Kidney epithelial cell (primary cell): ENCODE results near the gene HLA-F. TPM values are rescaled to one million over a fixed set of nuclear protein-coding genes. Genes with fewer than 3 reads are reported as not detected.

Experiments
- DNase-seq: peaks from one replicate; pipeline ENCODE4 v3.0.0-alpha.2; 2010; ENCODE audit warnings: low read depth
- H3K27me3 ChIP-seq: 2 replicates; pipeline ENCODE4 v1.6.0; 2011; ENCODE audit warnings: low read length; ENCODE audit not compliant: control insufficient read depth, insufficient read depth
- H3K36me3 ChIP-seq: 2 replicates; pipeline ENCODE4 v1.5.1; 2011; ENCODE audit warnings: low read length; ENCODE audit not compliant: control insufficient read depth, insufficient read depth
- H3K4me3 ChIP-seq: 2 replicates; pipeline ENCODE4 v1.5.1; 2011; ENCODE audit warnings: low read depth, mild to moderate bottlenecking, control low read depth, low read length
- total RNA-seq: library from RNA; depleted of rRNA; stranded (reverse); fragments of >200 nt; gene quantifications from 2 replicates; pipeline ENCODE4 v1.2.3, GENCODE V29; 2015
- TF ChIP-seq, protein P1 (sequence below): IDR thresholded peaks from 2 replicates; pipeline ENCODE4 v1.5.1; 2011; ENCODE audit warnings: mild to moderate bottlenecking, moderate library complexity, low read length, control low read depth, inconsistent platforms; ENCODE audit not compliant: insufficient read depth, poor library complexity, severe bottlenecking

Gene HLA-F
- total RNA-seq, 1 donor from 2014 or later: 9.0 TPM

DNA sequence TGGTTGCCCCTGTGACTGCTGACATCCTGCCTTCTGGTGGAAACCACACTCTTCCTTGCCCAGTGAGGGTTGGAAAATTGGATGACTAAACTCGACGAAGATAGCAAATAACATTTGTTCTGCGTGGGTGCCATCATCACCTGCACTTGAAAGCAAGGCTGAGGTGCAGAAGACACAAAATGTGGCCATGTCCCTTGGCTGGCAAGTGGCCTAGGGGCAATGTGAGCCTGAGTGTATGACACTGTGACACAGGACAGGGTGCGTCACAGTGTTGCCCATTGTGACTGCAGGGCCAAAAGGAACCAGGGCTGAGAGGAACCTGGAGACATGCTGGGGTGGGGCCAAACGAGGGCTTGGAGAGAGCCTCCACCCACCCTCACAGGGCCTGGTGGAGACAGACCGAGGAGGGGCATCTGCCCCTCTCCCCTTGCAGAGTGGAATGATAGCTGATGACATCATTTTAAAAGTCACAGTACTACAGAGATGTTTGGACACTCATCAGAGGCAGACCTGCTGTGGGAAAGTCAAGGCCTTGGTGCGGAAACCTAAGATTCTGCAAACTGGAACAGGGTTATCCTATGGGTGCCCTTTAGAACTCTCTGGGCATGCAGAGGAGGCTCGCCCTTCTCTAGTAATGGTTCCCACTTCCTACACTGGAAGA, 12.8 kb upstream of the HLA-F start:
- Histone ChIP-seq H3K4me3 (no peak overlapping the region), H3K36me3 (no peaks in the 10 kb centered on the region), H3K27me3 (peaks cover 10% of the 10 kb centered on the region)
- DNase-seq: no peak
- TF ChIP-seq, protein P1, sequence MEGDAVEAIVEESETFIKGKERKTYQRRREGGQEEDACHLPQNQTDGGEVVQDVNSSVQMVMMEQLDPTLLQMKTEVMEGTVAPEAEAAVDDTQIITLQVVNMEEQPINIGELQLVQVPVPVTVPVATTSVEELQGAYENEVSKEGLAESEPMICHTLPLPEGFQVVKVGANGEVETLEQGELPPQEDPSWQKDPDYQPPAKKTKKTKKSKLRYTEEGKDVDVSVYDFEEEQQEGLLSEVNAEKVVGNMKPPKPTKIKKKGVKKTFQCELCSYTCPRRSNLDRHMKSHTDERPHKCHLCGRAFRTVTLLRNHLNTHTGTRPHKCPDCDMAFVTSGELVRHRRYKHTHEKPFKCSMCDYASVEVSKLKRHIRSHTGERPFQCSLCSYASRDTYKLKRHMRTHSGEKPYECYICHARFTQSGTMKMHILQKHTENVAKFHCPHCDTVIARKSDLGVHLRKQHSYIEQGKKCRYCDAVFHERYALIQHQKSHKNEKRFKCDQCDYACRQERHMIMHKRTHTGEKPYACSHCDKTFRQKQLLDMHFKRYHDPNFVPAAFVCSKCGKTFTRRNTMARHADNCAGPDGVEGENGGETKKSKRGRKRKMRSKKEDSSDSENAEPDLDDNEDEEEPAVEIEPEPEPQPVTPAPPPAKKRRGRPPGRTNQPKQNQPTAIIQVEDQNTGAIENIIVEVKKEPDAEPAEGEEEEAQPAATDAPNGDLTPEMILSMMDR: no peak

DNA sequence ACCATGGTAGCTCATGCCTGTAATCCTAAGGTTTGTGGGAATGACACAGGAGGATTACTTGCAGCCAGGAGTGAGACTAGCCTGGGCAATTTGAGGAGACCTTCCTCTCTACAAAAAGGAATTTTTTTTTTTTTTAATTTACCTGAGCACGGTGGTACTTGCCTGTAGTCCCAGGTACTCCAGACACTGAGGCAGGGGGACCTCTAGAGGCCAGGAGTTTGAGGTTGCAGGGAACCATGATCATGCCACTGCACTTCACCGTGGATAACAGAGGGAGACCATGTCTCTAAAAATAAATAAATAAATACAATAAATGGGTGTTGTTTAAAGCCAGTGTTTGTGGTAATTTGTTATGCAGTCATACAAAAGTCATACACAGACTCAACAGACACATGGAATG, 2.4 kb upstream of the HLA-F start:
- Histone ChIP-seq H3K36me3 (no peaks in the 10 kb centered on the region), H3K27me3 (peaks cover 28% of the 10 kb centered on the region), H3K4me3 (no peak overlapping the region)
- TF ChIP-seq, protein P1: no peak
- no peak for DNase-seq

DNA sequence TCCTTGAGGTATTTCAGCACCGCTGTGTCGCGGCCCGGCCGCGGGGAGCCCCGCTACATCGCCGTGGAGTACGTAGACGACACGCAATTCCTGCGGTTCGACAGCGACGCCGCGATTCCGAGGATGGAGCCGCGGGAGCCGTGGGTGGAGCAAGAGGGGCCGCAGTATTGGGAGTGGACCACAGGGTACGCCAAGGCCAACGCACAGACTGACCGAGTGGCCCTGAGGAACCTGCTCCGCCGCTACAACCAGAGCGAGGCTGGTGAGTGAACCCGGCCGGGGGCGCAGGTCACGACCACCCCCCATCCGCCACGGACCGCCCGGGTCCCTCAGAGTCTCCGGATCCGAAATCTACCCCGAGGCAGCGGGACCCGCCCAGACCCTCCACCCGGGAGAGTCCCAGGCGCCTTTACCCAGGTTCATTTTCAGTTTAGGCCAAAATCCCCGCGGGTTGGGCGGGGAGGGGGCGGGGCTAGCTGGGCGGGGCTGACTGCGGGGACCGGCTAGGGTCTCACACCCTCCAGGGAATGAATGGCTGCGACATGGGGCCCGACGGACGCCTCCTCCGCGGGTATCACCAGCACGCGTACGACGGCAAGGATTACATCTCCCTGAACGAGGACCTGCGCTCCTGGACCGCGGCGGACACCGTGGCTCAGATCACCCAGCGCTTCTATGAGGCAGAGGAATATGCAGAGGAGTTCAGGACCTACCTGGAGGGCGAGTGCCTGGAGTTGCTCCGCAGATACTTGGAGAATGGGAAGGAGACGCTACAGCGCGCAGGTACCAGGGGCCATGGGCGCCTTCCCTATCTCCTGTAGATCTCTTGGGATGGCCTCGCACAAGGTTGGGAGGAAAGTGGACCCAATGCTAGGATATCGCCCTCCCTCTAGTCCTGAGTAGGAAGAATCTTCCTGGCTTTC, 693 bp downstream of the HLA-F start:
- Histone ChIP-seq H3K4me3 (peak overlapping the region; percentile 46), H3K27me3 (peaks cover 26% of the 10 kb centered on the region), H3K36me3 (no peaks in the 10 kb centered on the region)
- DNase-seq: no peak
- TF ChIP-seq, protein P1: no peak

DNA sequence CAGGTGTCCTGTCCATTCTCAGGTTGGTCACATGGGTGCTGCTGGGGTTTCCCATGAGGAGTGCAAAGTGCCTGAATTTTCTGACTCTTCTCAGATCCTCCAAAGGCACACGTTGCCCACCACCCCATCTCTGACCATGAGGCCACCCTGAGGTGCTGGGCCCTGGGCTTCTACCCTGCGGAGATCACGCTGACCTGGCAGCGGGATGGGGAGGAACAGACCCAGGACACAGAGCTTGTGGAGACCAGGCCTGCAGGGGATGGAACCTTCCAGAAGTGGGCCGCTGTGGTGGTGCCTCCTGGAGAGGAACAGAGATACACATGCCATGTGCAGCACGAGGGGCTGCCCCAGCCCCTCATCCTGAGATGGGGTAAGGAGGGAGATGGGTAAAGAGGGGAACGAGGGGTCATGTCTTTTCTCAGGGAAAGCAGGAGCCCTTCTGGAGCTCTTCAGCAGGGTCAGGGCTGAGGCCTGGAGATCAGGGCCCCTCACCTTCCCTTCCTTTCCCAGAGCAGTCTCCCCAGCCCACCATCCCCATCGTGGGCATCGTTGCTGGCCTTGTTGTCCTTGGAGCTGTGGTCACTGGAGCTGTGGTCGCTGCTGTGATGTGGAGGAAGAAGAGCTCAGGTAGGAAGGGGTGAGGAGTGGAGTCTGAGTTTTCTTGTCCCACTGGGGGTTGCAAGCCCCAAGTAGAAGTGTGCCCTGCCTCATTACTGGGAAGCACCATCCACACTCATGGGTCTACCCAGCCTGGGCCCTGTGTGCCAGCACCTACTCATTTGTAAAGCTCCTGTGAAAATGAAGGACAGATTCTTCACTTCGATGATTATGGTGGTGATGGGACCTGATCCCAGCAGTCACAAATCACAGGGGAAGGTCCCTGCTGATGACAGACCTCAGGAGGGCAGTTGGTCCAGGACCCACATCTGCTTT, 2.0 kb downstream of the HLA-F start:
- Histone ChIP-seq H3K36me3 (no peaks in the 10 kb centered on the region), H3K4me3 (no peak overlapping the region), H3K27me3 (peaks cover 26% of the 10 kb centered on the region)
- TF ChIP-seq, protein P1: no peak
- no peak for DNase-seq

DNA sequence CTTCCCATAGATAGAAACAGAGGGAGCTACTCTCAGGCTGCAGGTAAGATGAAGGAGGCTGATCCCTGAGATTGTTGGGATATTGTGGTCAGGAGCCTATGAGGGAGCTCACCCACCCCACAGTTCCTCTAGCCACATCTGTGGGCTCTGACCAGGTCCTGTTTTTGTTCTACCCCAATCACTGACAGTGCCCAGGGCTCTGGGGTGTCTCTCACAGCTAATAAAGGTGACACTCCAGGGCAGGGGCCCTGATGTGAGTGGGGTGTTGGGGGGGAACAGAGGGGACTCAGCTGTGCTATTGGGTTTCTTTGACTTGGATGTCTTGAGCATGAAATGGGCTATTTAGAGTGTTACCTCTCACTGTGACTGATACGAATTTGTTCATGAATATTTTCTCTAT, 2.8 kb downstream of the HLA-F start:
- H3K27me3 ChIP-seq: peaks cover 24% of the 10 kb centered on the region
- H3K4me3 ChIP-seq: no peak overlapping the region
- DNase-seq: no peak
- no peaks in the 10 kb centered on the region for H3K36me3 ChIP-seq
- TF ChIP-seq, protein P1: no peak
